ENCODE data around the gene C11orf87. TPM values are rescaled to one million over a fixed set of nuclear protein-coding genes. Genes with fewer than 3 reads are reported as not detected.

Gene C11orf87
- total RNA-seq, 1 experiment from 2014 or later = not detected

GRCh38 chr11:109432105-109432504 lies 10.1 kb downstream of the C11orf87 start:
- no peak for DNase-seq
- intact Hi-C loops (cut with micrococcal nuclease; ENCODE audit: unreplicated experiment) = no loop called here
- no peak overlapping the region for H3K4me3 Mint-ChIP-seq (ENCODE audit: low read depth, unreplicated experiment)
- CTCF ChIA-PET = no interaction called here
- peaks cover 24% of the 10 kb centered on the region for H3K27me3 Mint-ChIP-seq (ENCODE audit: unreplicated experiment)
- H3K36me3 Mint-ChIP-seq (ENCODE audit: insufficient read depth, unreplicated experiment) = no peaks in the 10 kb centered on the region
- TF ChIP-seq, protein P1, sequence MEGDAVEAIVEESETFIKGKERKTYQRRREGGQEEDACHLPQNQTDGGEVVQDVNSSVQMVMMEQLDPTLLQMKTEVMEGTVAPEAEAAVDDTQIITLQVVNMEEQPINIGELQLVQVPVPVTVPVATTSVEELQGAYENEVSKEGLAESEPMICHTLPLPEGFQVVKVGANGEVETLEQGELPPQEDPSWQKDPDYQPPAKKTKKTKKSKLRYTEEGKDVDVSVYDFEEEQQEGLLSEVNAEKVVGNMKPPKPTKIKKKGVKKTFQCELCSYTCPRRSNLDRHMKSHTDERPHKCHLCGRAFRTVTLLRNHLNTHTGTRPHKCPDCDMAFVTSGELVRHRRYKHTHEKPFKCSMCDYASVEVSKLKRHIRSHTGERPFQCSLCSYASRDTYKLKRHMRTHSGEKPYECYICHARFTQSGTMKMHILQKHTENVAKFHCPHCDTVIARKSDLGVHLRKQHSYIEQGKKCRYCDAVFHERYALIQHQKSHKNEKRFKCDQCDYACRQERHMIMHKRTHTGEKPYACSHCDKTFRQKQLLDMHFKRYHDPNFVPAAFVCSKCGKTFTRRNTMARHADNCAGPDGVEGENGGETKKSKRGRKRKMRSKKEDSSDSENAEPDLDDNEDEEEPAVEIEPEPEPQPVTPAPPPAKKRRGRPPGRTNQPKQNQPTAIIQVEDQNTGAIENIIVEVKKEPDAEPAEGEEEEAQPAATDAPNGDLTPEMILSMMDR (IDR thresholded peaks at IDR 0.05; ENCODE audit: unreplicated experiment) = no peak
- H3K9me3 Mint-ChIP-seq (ENCODE audit: low read depth, unreplicated experiment) = no peaks in the 10 kb centered on the region
- H3K27ac Mint-ChIP-seq (ENCODE audit: unreplicated experiment) = no peak overlapping the region
- H3K4me1 Mint-ChIP-seq (ENCODE audit: low read depth, unreplicated experiment) = no peaks in the 10 kb centered on the region
- no TSS peak for BruUV-seq (replicated peaks)

DNA sequence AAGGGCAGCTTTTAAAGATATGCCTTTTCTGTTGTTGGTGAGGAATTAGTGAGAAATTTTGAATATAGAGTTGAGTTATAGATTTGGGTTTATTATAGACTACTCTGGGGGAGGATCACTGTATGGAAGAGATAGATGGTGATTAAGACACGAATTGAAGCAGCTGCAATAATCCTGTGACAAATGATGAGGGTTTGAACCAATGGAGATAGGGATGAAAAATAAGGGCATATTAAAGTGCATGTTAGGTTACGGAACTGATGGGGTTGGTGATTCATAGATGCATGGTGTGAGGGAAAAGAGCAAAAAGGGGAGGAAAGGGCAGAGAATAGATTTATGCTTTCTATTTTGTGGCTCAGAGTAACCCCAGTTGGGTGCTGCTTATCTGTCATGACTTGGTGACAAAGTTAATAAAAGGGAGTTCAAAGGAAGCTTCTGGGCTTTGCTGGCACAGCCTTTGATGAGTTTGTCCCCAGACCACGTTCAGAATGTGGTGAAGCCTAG lies 11.8 kb downstream of the C11orf87 start:
- TF ChIP-seq, protein P1 (IDR thresholded peaks at IDR 0.05; ENCODE audit: unreplicated experiment) = no peak
- BruUV-seq (replicated peaks) = no TSS peak
- no peak for DNase-seq
- CTCF ChIA-PET = no interaction called here
- no peaks in the 10 kb centered on the region for H3K36me3 Mint-ChIP-seq (ENCODE audit: insufficient read depth, unreplicated experiment)
- no peaks in the 10 kb centered on the region for H3K4me1 Mint-ChIP-seq (ENCODE audit: low read depth, unreplicated experiment)
- H3K27ac Mint-ChIP-seq (ENCODE audit: unreplicated experiment) = no peak overlapping the region
- no peaks in the 10 kb centered on the region for H3K9me3 Mint-ChIP-seq (ENCODE audit: low read depth, unreplicated experiment)
- H3K27me3 Mint-ChIP-seq (ENCODE audit: unreplicated experiment) = peaks cover 24% of the 10 kb centered on the region
- intact Hi-C loops (cut with micrococcal nuclease; ENCODE audit: unreplicated experiment) = no loop called here
- no peak overlapping the region for H3K4me3 Mint-ChIP-seq (ENCODE audit: low read depth, unreplicated experiment)

DNA sequence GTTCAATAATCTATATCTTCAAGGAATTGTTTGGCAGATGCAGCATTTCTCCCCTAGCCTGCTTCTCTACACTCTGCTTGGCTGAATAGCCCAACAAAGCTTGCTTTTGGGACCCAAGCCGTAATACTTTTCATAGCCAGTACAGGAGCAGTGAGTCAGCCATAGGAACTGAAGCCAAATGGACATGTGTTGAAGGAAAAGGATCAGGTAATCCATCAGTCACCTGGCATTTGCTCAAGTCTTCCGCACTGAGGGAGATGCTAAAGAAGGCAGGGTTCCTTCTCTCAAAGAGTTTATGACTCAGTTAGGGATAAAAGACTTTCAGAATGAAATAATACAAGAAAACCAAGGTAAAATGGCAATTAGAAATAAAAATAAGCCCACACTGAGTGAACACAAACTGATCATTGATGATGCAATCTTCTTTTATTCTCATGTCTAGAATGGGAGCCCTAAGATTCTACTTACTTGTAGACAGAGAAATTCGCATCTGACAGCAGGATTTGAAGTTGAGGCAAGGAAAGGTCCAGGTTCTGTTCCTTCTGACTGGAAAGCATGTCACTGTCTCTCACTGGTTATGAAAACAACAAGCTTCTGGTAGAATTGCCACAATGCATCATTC lies 13.2 kb downstream of the C11orf87 start:
- CTCF ChIA-PET = no interaction called here
- Mint-ChIP-seq H3K4me1 (ENCODE audit: low read depth, unreplicated experiment) (no peaks in the 10 kb centered on the region), H3K9me3 (ENCODE audit: low read depth, unreplicated experiment) (no peaks in the 10 kb centered on the region), H3K27ac (ENCODE audit: unreplicated experiment) (no peak overlapping the region), H3K4me3 (ENCODE audit: low read depth, unreplicated experiment) (no peak overlapping the region), H3K36me3 (ENCODE audit: insufficient read depth, unreplicated experiment) (no peaks in the 10 kb centered on the region), H3K27me3 (ENCODE audit: unreplicated experiment) (peaks cover 12% of the 10 kb centered on the region)
- DNase-seq = no peak
- intact Hi-C loops (cut with micrococcal nuclease; ENCODE audit: unreplicated experiment) = no loop called here
- TF ChIP-seq, protein P1 (IDR thresholded peaks at IDR 0.05; ENCODE audit: unreplicated experiment) = no peak
- BruUV-seq (replicated peaks) = no TSS peak

- no peak overlapping the region for H3K4me3 Mint-ChIP-seq (ENCODE audit: low read depth, unreplicated experiment)
- no peak overlapping the region for H3K27ac Mint-ChIP-seq (ENCODE audit: unreplicated experiment)
- DNase-seq = no peak
- no peaks in the 10 kb centered on the region for H3K27me3 Mint-ChIP-seq (ENCODE audit: unreplicated experiment)
- no TSS peak for BruUV-seq (replicated peaks)
- no peaks in the 10 kb centered on the region for H3K36me3 Mint-ChIP-seq (ENCODE audit: insufficient read depth, unreplicated experiment)
- H3K4me1 Mint-ChIP-seq (ENCODE audit: low read depth, unreplicated experiment) = no peaks in the 10 kb centered on the region
- H3K9me3 Mint-ChIP-seq (ENCODE audit: low read depth, unreplicated experiment) = no peaks in the 10 kb centered on the region
- CTCF ChIA-PET = no interaction called here
- TF ChIP-seq, protein P1 (IDR thresholded peaks at IDR 0.05; ENCODE audit: unreplicated experiment) = no peak
- intact Hi-C loops (cut with micrococcal nuclease; ENCODE audit: unreplicated experiment) = no loop called here
These were observed 17.7 kb downstream of the C11orf87 start for GRCh38 chr11:109439684-109440083.
